Gastroesophageal sphincter (tissue), 4 donors: ENCODE measurements around the gene ZBTB24. TPM values are rescaled to one million over a fixed set of nuclear protein-coding genes. Genes with fewer than 3 reads are reported as not detected.

Experiments
- ATAC-seq: fragments of 150-250 bp; one replicate; pipeline ENCODE4 v1.9.1; 2016; ENCODE audit warnings: mild to moderate bottlenecking, moderate library complexity
- H3K27ac ChIP-seq, 4 donors: fragments of 200-600 bp; sonication (generic) in 3 of 4; 1 replicate in 3 of 4; 2 replicates in 1 of 4; pipeline ENCODE4 v1.5.1; 2016 to 2019
- H3K27me3 ChIP-seq: fragments of 200-600 bp; sonication (generic); one replicate; pipeline ENCODE4 v1.5.1; 2019
- H3K36me3 ChIP-seq, 2 donors: fragments of 200-600 bp; sonication (generic); one replicate each; pipeline ENCODE4 v1.5.1; 2019; ENCODE audit warnings: control low read depth in 1 of 2
- H3K4me1 ChIP-seq, 3 donors: fragments of 200-600 bp; sonication (generic); 1 replicate in 2 of 3; 2 replicates in 1 of 3; pipeline ENCODE4 v1.5.1; 2016 to 2019; ENCODE audit warnings: control low read depth in 2 of 3
- H3K4me3 ChIP-seq, 2 donors: fragments of 200-600 bp; sonication (generic); one replicate each; pipeline ENCODE4 v1.5.1; 2019; ENCODE audit warnings: mild to moderate bottlenecking in 1 of 2, moderate library complexity in 1 of 2
- H3K9me3 ChIP-seq, 3 donors: fragments of 200-600 bp; sonication (generic); one replicate each; pipeline ENCODE4 v1.5.1; 2017 to 2019; ENCODE audit warnings: control low read depth in 2 of 3
- CTCF ChIP-seq, 4 experiments: fragments of 200-600 bp in 2 of 4; fragments of 450-650 bp in 2 of 4; sonication (generic) in 1 of 4; IDR thresholded peaks; one replicate each; pipeline ENCODE4 v1.5.1; 2017 to 2019; ENCODE audit warnings: antibody characterized with exemption in 4 of 4, mild to moderate bottlenecking in 2 of 4, moderate library complexity in 2 of 4
- EP300 ChIP-seq: sonication (generic); formaldehyde crosslinking; IDR thresholded peaks from one replicate; pipeline ENCODE4 v1.6.1; 2017; ENCODE audit warnings: antibody characterized with exemption, mild to moderate bottlenecking
- POLR2A ChIP-seq, 2 donors: fragments of 450-650 bp; IDR thresholded peaks; one replicate each; pipeline ENCODE4 v1.6.1; 2017; ENCODE audit warnings: antibody characterized with exemption in 2 of 2, mild to moderate bottlenecking in 2 of 2, moderate library complexity in 1 of 2
- POLR2AphosphoS5 ChIP-seq: sonication (generic); formaldehyde crosslinking; IDR thresholded peaks from one replicate; pipeline ENCODE4 v1.6.1; 2017; ENCODE audit warnings: antibody characterized with exemption
- WGBS, 2 donors: methylation state at CpG; one replicate each; pipeline ENCODE4 v1.1.5; 2018; ENCODE audit warnings: low coverage in 1 of 2; 5-methylcytosine and 5-hydroxymethylcytosine counted together
- total RNA-seq, 4 donors: library from RNA; depleted of rRNA; stranded (reverse); fragments of >200 nt; gene quantifications; one replicate each; pipeline ENCODE4 v1.1.0, GENCODE V29; 2016

Gene ZBTB24
- total RNA-seq, 4 donors from 2014 or later, result 6.2 to 8.9 (median 7.0) TPM

DNA sequence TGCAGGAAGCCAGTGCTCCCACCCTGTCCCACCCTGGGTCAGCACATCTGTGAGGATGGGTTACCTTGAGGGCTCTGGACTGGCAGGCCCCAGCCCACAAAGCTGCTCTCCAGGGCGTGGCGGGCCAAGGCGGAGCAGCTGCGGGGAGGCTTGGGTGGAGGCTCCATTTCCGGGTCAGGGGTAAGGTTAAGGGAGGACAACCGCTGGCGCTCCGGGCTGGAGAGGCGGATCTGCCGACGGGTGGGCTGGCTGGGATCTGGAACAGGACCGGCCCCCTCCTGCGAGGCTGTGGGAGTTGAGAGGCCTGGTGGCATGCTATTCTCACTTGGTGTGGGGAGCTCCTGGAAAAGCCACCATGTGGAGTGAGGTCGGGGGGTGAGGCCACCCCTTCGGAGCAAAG is 36.9 kb downstream of the ZBTB24 start:
- Histone ChIP-seq H3K36me3 (peaks cover 0 to 49% of the 10 kb centered on the region in 2 donors), H3K27ac (no peak overlapping the region), H3K9me3 (no peaks in the 10 kb centered on the region), H3K27me3 (no peaks in the 10 kb centered on the region), H3K4me3 (no peak overlapping the region), H3K4me1 (peaks cover 0 to 20% (median 10%) of the 10 kb centered on the region in 3 donors)
- TF ChIP-seq CTCF (IDR thresholded peaks at IDR 0.05), result no peak
- TF ChIP-seq EP300, result no peak
- TF ChIP-seq POLR2A (IDR thresholded peaks at IDR 0.05), result no peak
- TF ChIP-seq POLR2AphosphoS5, result no peak
- 94% methylated on average over 6 of the region's 15 CpGs; no CpG with 5 or more reads in 1 of the 2 donors for WGBS, 2 donors
- ATAC-seq, result no peak

- no peak overlapping the region for H3K4me3 ChIP-seq
- WGBS, 2 donors, result 76 to 80% methylated on average over 1 to 5 of the region's 9 CpGs
- H3K27me3 ChIP-seq, result no peaks in the 10 kb centered on the region
- H3K36me3 ChIP-seq, result peaks cover 0 to 49% of the 10 kb centered on the region in 2 donors
- no peak for ATAC-seq
- H3K4me1 ChIP-seq, result peaks cover 0 to 21% (median 10%) of the 10 kb centered on the region in 3 donors
- TF ChIP-seq EP300 (no peak), CTCF (IDR thresholded peaks at IDR 0.05) (no peak), POLR2AphosphoS5 (no peak), POLR2A (IDR thresholded peaks at IDR 0.05) (no peak)
- no peak overlapping the region for H3K27ac ChIP-seq
- no peaks in the 10 kb centered on the region for H3K9me3 ChIP-seq
Observed at GRCh38 chr6:109445382-109445781, 37.6 kb downstream of the ZBTB24 start.

GRCh38 chr6:109443425-109443950 is 39.5 kb downstream of the ZBTB24 start:
- no peak for ATAC-seq
- H3K27ac ChIP-seq, result no peak overlapping the region

GRCh38 chr6:109442393-109442924 is 40.6 kb downstream of the ZBTB24 start:
- ATAC-seq, result no peak
- no peaks in the 10 kb centered on the region for H3K9me3 ChIP-seq
- no peak overlapping the region for H3K27ac ChIP-seq
- no peak overlapping the region for H3K4me3 ChIP-seq
- peaks cover 0 to 34% (median 19%) of the 10 kb centered on the region in 3 donors for H3K4me1 ChIP-seq
- WGBS, 2 donors, result 100% methylated on average over 2 to 3 of the region's 6 CpGs
- peaks cover 0 to 49% of the 10 kb centered on the region in 2 donors for H3K36me3 ChIP-seq
- H3K27me3 ChIP-seq, result no peaks in the 10 kb centered on the region
- no peak for TF ChIP-seq POLR2A (IDR thresholded peaks at IDR 0.05)
- no peak for TF ChIP-seq EP300
- no peak for TF ChIP-seq CTCF (IDR thresholded peaks at IDR 0.05)
- no peak for TF ChIP-seq POLR2AphosphoS5

More at GRCh38 chr6:109443425-109443950, 39.5 kb downstream of the ZBTB24 start:
- H3K4me1 ChIP-seq, result peaks cover 0 to 34% (median 19%) of the 10 kb centered on the region in 3 donors
- H3K36me3 ChIP-seq, result peaks cover 0 to 49% of the 10 kb centered on the region in 2 donors
- no peak for TF ChIP-seq POLR2AphosphoS5
- TF ChIP-seq EP300, result no peak
- TF ChIP-seq POLR2A (IDR thresholded peaks at IDR 0.05), result no peak
- TF ChIP-seq CTCF (IDR thresholded peaks at IDR 0.05), result no peak
- H3K4me3 ChIP-seq, result no peak overlapping the region
- H3K9me3 ChIP-seq, result no peaks in the 10 kb centered on the region
- 60% methylated on average over 1 of the region's 10 CpGs; no CpG with 5 or more reads in 1 of the 2 donors for WGBS, 2 donors
- H3K27me3 ChIP-seq, result no peaks in the 10 kb centered on the region
